HG03139 (cell line): ENCODE data around the gene CCDC83.
"Not testable (repeated sequence)": the region's sequence is repeated elsewhere in the genome, so short reads cannot be mapped to it uniquely, and the experiment has no call there.

Experiments
- ATAC-seq: cut with Tn5 transposase; IDR thresholded peaks from one replicate; pipeline ENCODE4 v1.9.1; 2021; ENCODE audit not compliant: unreplicated experiment

CCDC83 gene

GRCh38 chr11:85835263-85835662 is 19.9 kb upstream of the CCDC83 start:
- ATAC-seq = no peak

DNA sequence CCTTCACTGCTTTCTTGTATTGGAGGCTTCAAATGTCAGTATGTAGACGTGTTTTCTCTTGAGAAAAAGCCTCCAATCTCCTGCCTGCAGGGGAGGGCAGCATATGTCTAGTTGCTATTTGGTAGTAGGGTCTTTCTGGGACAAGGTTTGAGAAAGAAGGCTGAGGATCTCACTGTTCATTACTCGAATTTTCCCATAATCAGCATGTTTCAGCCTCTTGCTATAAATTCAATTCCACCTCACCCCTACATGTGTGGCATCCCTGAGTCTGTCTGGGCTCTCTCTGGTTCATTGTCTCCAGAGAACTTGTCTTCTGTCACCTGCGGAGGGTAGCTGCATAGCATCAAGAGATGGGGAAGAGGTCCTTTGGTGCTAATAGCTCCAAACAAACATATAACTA is 19.5 kb upstream of the CCDC83 start:
- no peak for ATAC-seq

DNA sequence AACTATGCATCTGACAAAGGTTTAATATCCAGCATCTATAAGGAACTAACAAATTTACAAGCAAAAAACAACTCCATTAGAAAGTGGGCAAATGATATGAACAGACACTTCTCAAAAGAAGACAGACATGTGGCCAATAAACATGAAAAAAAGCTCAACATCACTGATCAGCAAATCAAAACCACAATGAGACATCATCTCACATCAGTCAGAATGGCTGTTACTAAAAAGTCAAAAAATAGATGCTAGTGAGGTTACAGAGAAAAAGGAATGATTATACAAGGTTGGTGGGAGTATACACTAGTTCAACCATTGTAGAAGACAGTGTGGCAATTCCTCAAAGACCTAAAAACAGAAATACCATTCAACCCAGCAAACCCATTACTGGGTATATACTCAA is 14.3 kb upstream of the CCDC83 start:
- not testable (repeated sequence) for ATAC-seq

- no peak for ATAC-seq
Measured at GRCh38 chr11:85843929-85844328, 11.3 kb upstream of the CCDC83 start.

GRCh38 chr11:85844439-85845123 is 10.6 kb upstream of the CCDC83 start:
- ATAC-seq = no peak

GRCh38 chr11:85845124-85845631 is 10.0 kb upstream of the CCDC83 start:
- no peak for ATAC-seq

DNA sequence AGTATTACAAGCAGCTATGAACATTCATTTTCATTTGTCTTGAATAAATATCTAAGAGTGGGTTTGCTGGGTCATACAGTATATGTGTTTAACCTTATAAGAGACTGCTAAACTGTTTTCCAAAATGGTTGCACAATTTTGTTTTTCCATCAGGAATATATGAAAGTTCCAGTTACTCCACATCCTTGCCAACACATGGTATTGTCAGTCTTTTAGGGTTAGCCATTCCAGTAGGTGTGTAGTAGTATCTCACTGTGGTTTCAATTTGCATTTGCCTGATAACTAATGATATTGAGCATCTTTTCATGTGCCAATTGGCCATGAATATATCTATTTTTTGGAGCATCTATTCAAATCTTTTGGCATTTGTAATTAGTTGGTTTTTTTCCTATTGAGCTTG is 7.7 kb upstream of the CCDC83 start:
- no peak for ATAC-seq

DNA sequence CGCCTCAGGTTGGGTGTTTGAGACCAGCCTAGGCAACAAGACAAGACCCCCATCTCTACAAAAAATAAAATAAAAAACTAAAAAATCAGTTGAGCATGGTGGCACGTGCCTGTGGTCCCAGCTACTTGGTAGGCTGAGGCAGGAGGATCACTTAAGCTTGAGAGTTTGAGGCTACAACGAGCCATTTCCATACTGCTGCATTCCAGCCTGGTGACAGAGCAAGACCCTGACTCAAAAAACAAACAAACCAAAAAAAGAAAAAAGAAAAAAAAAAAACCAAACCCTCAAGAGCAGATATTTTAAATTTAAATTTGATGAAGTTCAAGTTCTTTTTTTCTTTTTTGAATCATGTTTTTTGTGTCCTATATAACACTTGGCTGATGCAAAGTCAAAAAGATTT is 7.2 kb upstream of the CCDC83 start:
- ATAC-seq = no peak

GRCh38 chr11:85848556-85848955 is 6.6 kb upstream of the CCDC83 start:
- ATAC-seq = no peak

- ATAC-seq = not testable (repeated sequence)
Measured at GRCh38 chr11:85852754-85853153, 2.4 kb upstream of the CCDC83 start.

DNA sequence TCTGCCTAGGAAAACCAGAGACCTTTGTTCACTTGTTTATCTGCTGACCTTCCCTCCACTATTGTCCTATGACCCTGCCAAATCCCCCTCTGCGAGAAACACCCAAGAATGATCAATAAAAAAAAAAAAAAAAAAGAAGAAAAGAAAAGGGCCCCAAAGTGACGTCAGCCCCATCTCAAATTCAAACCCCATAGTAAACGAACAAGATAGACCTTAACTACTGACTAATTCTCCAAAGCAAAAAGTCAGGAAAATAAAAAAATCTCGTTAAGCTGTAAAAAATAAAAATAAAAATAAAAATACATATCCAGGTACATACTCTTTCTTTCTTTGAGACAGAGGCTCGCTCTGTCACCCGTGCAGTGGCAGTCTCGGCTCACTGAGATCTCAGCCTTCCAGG is 1.6 kb upstream of the CCDC83 start:
- ATAC-seq = not testable (repeated sequence)

DNA sequence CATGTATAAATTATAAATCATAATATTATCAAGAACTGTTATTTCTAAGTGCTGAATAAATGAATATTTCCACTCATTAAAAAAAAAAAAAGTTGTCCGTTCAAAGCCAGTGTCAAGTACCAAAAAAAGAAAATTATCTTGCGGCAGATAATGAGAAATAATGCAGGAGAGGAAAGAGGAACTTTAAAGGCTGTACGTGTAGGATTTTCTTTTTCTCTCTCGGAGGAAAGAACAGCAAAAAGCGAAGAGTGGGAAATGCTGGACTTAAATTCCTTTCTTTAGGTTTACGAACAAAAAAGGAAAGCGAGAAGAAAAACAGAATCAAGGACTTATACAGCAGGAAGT is 999 bp upstream of the CCDC83 start:
- ATAC-seq = no peak

GRCh38 chr11:85854557-85855340 is 434 bp upstream of the CCDC83 start:
- ATAC-seq = peak; percentile 100

GRCh38 chr11:85857098-85857497 is 1.9 kb downstream of the CCDC83 start:
- ATAC-seq = no peak

- not testable (repeated sequence) for ATAC-seq
Measured at GRCh38 chr11:85859541-85859940, 4.4 kb downstream of the CCDC83 start.

- ATAC-seq = no peak
Measured at GRCh38 chr11:85863855-85864254, 8.7 kb downstream of the CCDC83 start.

GRCh38 chr11:85866137-85866827 is 11.1 kb downstream of the CCDC83 start:
- no peak for ATAC-seq

GRCh38 chr11:85867751-85868150 is 12.6 kb downstream of the CCDC83 start:
- no peak for ATAC-seq

GRCh38 chr11:85869781-85870180 is 14.6 kb downstream of the CCDC83 start:
- ATAC-seq = no peak

- no peak for ATAC-seq
Measured at GRCh38 chr11:85874265-85874664, 19.1 kb downstream of the CCDC83 start.

DNA sequence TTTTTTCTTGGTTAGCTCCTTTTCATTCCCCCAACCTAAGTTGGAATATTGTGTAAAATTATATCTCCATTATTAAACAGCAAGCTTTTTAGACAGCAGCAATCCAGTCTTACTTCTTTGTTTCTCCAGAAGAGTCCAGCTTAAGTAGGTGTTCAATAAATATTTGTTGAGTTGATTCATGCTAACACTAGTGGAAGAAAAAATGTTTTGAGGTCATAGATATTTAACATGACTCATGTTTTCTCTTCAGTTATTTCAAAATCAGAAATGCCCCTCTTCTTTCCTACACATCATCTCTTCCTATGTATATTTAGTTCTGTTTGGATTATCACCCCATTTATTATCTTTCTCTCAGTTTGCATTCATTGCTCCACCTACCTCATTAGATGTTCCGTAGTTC is 20.3 kb downstream of the CCDC83 start:
- ATAC-seq = no peak

GRCh38 chr11:85884581-85885021 is 29.4 kb downstream of the CCDC83 start:
- ATAC-seq = no peak
